AG09319 (cell line): Measurements from ENCODE around the gene BEND5.

Source experiments
- DNase-seq: peaks from one replicate; pipeline ENCODE4 v3.0.0-alpha.2; 2010; ENCODE audit warnings: low read depth; ENCODE audit errors: extremely low read depth
- CTCF ChIP-seq: IDR thresholded peaks from 2 replicates; pipeline ENCODE4 v1.5.1; 2011; ENCODE audit warnings: low read depth, mild to moderate bottlenecking, inconsistent platforms, low read length, moderate library complexity

BEND5 gene

GRCh38 chr1:48715921-48716320 is 60.8 kb downstream of the BEND5 start:
- DNase-seq = no peak
- no peak for TF ChIP-seq CTCF

GRCh38 chr1:48710915-48711314 is 65.8 kb downstream of the BEND5 start:
- no peak for TF ChIP-seq CTCF
- DNase-seq = no peak

GRCh38 chr1:48710318-48710717 is 66.4 kb downstream of the BEND5 start:
- DNase-seq = no peak
- no peak for TF ChIP-seq CTCF

- DNase-seq = no peak
- no peak for TF ChIP-seq CTCF
These were observed 72.0 kb downstream of the BEND5 start for GRCh38 chr1:48704736-48705135.

- DNase-seq = no peak
These were observed 75.2 kb downstream of the BEND5 start for GRCh38 chr1:48701445-48701844.

GRCh38 chr1:48697066-48697707 is 79.5 kb downstream of the BEND5 start:
- no peak for DNase-seq
- TF ChIP-seq CTCF = peak; percentile 95

More at GRCh38 chr1:48701445-48701844, 75.2 kb downstream of the BEND5 start:
- TF ChIP-seq CTCF = no peak

- TF ChIP-seq CTCF = no peak
These were observed 81.5 kb downstream of the BEND5 start for GRCh38 chr1:48695161-48695560.

More at GRCh38 chr1:48695161-48695560, 81.5 kb downstream of the BEND5 start:
- DNase-seq = no peak
